ENCODE data around the gene ZNF410. TPM values are rescaled to one million over a fixed set of nuclear protein-coding genes. Genes with fewer than 3 reads are reported as not detected.

The ZNF410 gene
- total and polyA plus RNA-seq, 2 of the 13 experiments (the other 11 are each of a cell fraction or from before 2014, with no cell fraction given) = 19.2 to 44.3 TPM

DNA sequence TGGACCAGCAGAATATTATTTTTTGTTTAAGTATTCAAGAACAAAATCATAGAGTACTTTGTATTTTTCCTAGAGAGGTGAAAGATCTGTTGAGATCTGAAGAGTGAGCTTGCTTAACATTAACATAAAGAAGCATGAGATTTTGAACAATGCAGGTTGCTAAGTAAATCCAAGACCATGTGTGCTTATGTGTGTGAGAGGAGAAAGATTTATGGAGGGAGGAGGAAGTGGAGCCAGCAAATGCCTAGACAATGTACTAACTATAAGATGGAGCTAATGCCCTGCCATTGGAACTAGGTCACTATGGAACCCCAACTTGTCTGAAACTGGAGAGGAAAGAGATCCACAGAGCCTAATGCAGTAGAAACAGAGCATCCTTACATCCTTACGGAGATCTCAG lies 49.9 kb downstream of the ZNF410 start:
- no peak overlapping the region for H3K4me2 ChIP-seq (ENCODE audit: low read depth, low read length)
- peaks cover 6 to 30% of the 10 kb centered on the region in 2 experiments for H3K36me3 ChIP-seq (replicated peaks in 1 of 2; ENCODE audit: control insufficient read depth in 1 of 2, insufficient read depth in 2 of 2, low read length in 2 of 2)
- in situ Hi-C loops (cut with HindIII; ENCODE audit: extremely low pct_ligation_motif_present, low pct_unique_long_range_greater_than_20kb) = no loop called here
- BruUV-seq (replicated peaks) = no TSS peak
- CTCF ChIA-PET (ENCODE audit: low intra/inter-chr PET ratio, low total read pairs) = no interaction called here
- no peak overlapping the region for H3K9ac ChIP-seq (ENCODE audit: insufficient read depth, low read depth, low read length)
- no peak for TF ChIP-seq SIN3B (IDR thresholded peaks at IDR 0.05; ENCODE audit: low read length)
- TF ChIP-seq HMG20A (CRISPR knock-in tag; IDR thresholded peaks at IDR 0.05; ENCODE audit: borderline replicate concordance) = no peak
- TF ChIP-seq, protein P1, sequence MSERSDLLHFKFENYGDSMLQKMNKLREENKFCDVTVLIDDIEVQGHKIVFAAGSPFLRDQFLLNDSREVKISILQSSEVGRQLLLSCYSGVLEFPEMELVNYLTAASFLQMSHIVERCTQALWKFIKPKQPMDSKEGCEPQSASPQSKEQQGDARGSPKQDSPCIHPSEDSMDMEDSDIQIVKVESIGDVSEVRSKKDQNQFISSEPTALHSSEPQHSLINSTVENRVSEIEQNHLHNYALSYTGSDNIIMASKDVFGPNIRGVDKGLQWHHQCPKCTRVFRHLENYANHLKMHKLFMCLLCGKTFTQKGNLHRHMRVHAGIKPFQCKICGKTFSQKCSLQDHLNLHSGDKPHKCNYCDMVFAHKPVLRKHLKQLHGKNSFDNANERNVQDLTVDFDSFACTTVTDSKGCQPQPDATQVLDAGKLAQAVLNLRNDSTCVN (CRISPR knock-in tag; IDR thresholded peaks at IDR 0.05; ENCODE audit: borderline replicate concordance) = no peak
- no peak for TF ChIP-seq ZNF670 (CRISPR knock-in tag; IDR thresholded peaks at IDR 0.05; ENCODE audit: borderline replicate concordance)
- TF ChIP-seq HNF4G (IDR thresholded peaks at IDR 0.05; ENCODE audit: borderline replicate concordance, low read depth, low read length) = no peak
- TF ChIP-seq HNF4G (CRISPR knock-in tag; IDR thresholded peaks at IDR 0.05; ENCODE audit: borderline replicate concordance, low read depth) = no peak
- TF ChIP-seq ZFAT (CRISPR knock-in tag; conservative IDR thresholded peaks at IDR 0.05) = no peak
- no peak for TF ChIP-seq CTCF (CRISPR knock-in tag; IDR thresholded peaks at IDR 0.05)
- TF ChIP-seq GLI4 (CRISPR knock-in tag; IDR thresholded peaks at IDR 0.05; ENCODE audit: borderline replicate concordance) = no peak
- no peak for TF ChIP-seq HNF4A (CRISPR knock-in tag; IDR thresholded peaks at IDR 0.05)
- no peak for TF ChIP-seq ZNF230 (CRISPR knock-in tag; IDR thresholded peaks at IDR 0.05)
- TF ChIP-seq SALL2 (CRISPR knock-in tag; IDR thresholded peaks at IDR 0.05) = no peak
- TF ChIP-seq ZNF777 (CRISPR knock-in tag; IDR thresholded peaks at IDR 0.05) = no peak
- TF ChIP-seq, protein P2, sequence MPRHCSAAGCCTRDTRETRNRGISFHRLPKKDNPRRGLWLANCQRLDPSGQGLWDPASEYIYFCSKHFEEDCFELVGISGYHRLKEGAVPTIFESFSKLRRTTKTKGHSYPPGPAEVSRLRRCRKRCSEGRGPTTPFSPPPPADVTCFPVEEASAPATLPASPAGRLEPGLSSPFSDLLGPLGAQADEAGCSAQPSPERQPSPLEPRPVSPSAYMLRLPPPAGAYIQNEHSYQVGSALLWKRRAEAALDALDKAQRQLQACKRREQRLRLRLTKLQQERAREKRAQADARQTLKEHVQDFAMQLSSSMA (CRISPR knock-in tag; IDR thresholded peaks at IDR 0.05) = no peak
- TF ChIP-seq ZNF430 (CRISPR knock-in tag; IDR thresholded peaks at IDR 0.05) = no peak
- TF ChIP-seq, protein P3, sequence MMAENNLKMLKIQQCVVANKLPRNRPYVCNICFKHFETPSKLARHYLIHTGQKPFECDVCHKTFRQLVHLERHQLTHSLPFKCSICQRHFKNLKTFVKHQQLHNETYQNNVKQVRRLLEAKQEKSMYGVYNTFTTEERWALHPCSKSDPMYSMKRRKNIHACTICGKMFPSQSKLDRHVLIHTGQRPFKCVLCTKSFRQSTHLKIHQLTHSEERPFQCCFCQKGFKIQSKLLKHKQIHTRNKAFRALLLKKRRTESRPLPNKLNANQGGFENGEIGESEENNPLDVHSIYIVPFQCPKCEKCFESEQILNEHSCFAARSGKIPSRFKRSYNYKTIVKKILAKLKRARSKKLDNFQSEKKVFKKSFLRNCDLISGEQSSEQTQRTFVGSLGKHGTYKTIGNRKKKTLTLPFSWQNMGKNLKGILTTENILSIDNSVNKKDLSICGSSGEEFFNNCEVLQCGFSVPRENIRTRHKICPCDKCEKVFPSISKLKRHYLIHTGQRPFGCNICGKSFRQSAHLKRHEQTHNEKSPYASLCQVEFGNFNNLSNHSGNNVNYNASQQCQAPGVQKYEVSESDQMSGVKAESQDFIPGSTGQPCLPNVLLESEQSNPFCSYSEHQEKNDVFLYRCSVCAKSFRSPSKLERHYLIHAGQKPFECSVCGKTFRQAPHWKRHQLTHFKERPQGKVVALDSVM (CRISPR knock-in tag; IDR thresholded peaks at IDR 0.05) = no peak
- H3K4me3 ChIP-seq (replicated peaks in 1 of 3; ENCODE audit: insufficient read depth in 1 of 3, low read depth in 2 of 3, low read length in 3 of 3) = no peak overlapping the region
- ATAC-seq (no peak), DNase-seq (ENCODE audit: low spot score) (no peak), FAIRE-seq (no peak)
- POLR2A ChIA-PET = interaction anchor here (1.1 kb wide), 1 partner anchor 49 kb away, joined by 3 read pairs; no protein-coding TSS in a partner anchor
- no peak overlapping the region for H3K27ac ChIP-seq (ENCODE audit: extremely low read length, insufficient read depth, low read length)
- no peaks in the 10 kb centered on the region for H3K9me3 ChIP-seq (ENCODE audit: low read length)
- no peak overlapping the region for H2AFZ ChIP-seq (ENCODE audit: low read length)
- H3K79me2 ChIP-seq (ENCODE audit: insufficient read depth, low read length) = no peaks in the 10 kb centered on the region
- H3K4me1 ChIP-seq (ENCODE audit: insufficient read depth, low read length) = peaks cover 6% of the 10 kb centered on the region
- 87% methylated on average over 1 of the region's 1 CpG for WGBS (ENCODE audit: low lambda C conversion rate)
- no peaks in the 10 kb centered on the region for H3K27me3 ChIP-seq (ENCODE audit: control insufficient read depth in 1 of 2, insufficient read depth in 2 of 2, low read length in 2 of 2)
- intact Hi-C loops (cut with micrococcal nuclease; ENCODE audit: unreplicated experiment) = no loop called here
- H4K20me1 ChIP-seq (ENCODE audit: insufficient read depth, low read length) = no peaks in the 10 kb centered on the region

Measured in HepG2 (cell line).